HuH-7 (cell line): Measurements from ENCODE around the gene SH3RF1.
A peak's percentile ranks its signal among the peaks of the same experiment; 100 is the strongest.

Source experiments
- DNase-seq: peaks from one replicate; pipeline ENCODE4 v3.0.0; 2011; ENCODE audit warnings: low spot score

The SH3RF1 gene

GRCh38 chr4:169275180-169275579 is 4.4 kb upstream of the SH3RF1 start:
- DNase-seq: no peak

DNA sequence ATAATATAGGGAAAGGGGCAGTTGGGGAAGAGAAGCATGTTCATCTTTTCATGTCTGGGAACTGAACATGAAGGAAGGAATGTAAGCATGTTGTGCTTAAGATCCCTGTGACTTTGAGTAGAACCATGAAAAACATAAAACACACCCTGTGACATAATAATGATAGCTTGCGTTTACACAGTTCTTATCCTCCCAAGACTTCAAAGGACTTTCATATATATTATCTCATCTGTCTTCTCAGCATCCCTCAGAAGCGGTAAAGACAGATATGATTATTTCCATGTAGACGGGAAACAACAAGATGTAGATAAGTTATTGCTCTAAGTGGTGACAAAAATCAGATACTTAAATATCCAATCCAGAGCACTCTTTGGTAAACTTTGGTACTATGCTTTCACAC is 3.3 kb upstream of the SH3RF1 start:
- no peak for DNase-seq

DNA sequence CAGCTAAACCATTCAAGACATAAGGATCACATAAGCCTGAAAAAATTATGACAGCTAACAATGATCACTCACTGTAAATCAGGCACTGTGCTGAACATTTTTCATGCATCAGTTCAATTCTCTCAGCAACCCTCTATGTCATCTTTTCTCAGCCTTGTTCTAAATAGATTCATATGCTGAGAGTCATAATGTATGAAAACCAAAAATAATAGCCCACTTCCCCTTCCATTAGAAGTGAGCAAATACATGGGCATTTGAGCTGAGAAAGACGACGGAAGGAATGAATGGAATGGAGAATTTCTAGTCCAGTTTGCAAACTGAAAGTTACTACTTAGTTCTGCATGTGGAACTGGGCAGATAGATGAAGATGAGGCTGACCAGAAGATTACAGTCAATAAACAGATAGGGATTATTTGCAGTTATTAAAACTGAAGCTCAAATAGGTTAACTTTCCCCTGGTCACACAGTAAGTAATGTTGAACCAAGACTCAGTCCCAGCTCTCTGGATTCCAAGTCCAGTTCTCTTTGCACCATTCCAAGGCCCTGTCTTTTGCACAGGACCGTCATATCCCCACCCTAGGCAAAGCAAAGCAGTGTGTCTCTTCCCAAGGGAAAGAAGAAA is 1.6 kb upstream of the SH3RF1 start:
- DNase-seq: no peak

GRCh38 chr4:169271692-169272007 is 894 bp upstream of the SH3RF1 start:
- DNase-seq: no peak

GRCh38 chr4:169269916-169270809 is 593 bp downstream of the SH3RF1 start:
- DNase-seq: peak; percentile 63

GRCh38 chr4:169268951-169269760 is 1.6 kb downstream of the SH3RF1 start:
- no peak for DNase-seq

DNA sequence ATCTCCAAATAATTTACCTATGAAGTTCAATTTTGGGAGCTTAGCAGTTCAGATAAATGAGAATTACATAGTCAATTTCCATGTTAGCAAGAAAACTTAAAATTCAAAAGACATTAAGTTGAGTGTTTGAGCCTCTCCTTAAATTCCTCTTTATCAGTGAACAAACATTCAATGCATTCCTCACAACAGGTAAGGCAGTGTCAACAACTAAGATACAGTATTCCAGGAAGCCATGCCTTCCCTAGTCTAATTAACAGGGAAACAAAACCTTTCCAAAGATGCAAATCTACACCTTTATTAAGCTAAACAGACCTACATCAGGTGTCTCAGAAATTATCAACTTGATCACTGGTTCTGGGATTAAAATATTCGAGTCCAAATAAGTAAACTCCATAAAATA is 3.7 kb downstream of the SH3RF1 start:
- no peak for DNase-seq

DNA sequence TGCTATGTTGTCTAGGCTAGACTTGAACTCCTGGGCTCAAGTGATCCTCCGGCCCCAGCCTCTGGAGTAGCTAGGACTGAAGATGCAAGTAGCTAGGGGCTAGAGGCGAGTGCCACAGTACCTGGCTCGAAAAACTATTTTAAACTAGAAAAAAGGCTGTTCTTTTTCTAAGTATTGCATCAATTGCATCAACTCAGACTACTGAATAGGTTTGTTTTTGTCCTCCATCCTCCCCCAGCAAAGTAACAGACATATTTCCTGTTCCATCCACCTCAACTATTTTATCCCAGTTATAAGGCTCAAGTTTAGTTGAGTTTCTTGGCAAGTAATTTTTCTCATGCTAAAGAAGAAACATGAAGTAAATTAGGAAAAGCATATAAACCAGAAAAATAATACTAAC is 4.1 kb downstream of the SH3RF1 start:
- DNase-seq: no peak

- no peak for DNase-seq
These were observed 4.7 kb downstream of the SH3RF1 start for GRCh38 chr4:169266081-169266480.

GRCh38 chr4:169263791-169264392 is 6.9 kb downstream of the SH3RF1 start:
- DNase-seq: no peak

- no peak for DNase-seq
These were observed 10.4 kb downstream of the SH3RF1 start for GRCh38 chr4:169260217-169260866.

DNA sequence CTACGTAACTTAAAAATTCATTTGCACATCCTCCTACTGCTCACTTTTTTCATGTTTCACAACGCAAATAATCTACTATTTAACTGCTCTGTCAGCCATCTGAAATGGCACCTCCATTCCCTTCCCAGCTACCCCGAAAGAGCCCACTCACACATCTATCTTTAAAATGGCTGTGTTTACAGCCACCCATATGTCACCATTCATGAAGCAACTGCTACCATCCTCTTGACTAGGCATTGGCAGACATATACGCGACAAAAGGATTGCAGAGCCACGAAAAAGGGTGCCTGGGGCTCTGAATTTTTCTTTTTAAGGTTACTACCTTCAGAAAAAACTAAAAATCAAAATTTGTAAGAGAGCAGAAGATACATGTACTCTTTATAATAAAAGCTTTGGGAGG is 11.5 kb downstream of the SH3RF1 start:
- DNase-seq: no peak

GRCh38 chr4:169258141-169258540 is 12.6 kb downstream of the SH3RF1 start:
- DNase-seq: no peak

GRCh38 chr4:169256856-169257761 is 13.6 kb downstream of the SH3RF1 start:
- no peak for DNase-seq

DNA sequence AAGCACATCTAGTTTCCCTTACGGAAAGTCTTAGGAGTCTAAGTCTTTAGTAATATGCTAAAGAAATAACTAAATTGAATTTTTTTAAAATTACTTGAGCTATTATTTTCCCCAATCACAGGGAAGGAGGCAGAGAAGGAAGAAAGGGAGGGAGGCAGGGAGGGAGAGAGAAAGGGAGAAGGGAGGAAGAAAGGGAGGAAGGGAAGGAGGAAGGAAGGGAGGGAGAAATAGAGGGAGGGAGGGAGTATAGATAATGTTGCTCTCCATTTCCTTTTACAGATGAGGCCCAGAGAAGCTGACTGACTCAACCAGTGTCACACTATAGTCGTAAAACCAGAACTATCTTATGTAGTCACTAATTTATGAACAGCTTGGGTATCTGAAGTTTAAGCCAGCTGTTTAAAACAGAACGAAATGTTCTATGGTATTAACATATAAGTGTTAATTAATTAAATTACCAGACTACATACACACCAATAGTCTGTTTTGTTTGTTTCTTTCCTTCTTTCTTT is 14.6 kb downstream of the SH3RF1 start:
- DNase-seq: no peak

DNA sequence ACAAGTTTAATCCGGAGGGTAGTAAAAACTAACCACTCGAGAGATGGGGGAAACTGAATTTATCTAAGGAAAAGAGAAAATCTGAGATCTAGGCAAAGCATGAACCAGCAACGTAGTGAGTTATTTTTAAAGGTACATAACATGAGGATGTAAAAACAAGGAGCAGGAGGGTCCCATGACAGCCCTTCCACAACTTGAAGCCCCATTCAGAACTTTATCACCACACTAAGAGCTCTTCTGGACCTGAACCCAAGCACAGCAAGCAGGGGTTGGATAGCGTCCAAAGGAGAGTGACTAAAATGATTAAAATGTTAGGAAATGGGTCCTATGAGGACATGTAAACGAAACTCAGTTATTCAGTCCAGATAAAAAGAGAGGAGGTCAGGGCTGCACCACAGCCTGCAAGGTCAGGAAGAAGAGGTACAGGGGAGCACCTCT is 16.2 kb downstream of the SH3RF1 start:
- no peak for DNase-seq

DNA sequence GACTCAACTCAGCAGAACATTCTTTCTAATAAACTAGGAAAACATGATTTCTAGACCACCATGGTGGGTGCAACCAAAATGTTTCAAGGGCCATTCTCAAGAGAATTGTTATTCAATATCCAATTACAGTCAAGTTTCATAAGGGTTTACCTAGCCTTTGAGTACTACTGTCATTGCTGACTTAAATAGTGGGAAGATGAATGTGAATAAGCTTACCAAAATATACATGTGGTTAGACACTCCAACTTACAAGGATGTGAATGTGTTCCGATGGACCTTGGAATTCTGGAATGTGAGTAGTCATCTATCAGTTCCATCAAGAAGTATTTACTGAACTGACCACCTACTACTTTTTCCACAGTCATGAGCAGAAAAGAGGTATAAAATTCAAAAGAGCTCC is 16.9 kb downstream of the SH3RF1 start:
- no peak for DNase-seq

- no peak for DNase-seq
These were observed 17.6 kb downstream of the SH3RF1 start for GRCh38 chr4:169253113-169253671.

DNA sequence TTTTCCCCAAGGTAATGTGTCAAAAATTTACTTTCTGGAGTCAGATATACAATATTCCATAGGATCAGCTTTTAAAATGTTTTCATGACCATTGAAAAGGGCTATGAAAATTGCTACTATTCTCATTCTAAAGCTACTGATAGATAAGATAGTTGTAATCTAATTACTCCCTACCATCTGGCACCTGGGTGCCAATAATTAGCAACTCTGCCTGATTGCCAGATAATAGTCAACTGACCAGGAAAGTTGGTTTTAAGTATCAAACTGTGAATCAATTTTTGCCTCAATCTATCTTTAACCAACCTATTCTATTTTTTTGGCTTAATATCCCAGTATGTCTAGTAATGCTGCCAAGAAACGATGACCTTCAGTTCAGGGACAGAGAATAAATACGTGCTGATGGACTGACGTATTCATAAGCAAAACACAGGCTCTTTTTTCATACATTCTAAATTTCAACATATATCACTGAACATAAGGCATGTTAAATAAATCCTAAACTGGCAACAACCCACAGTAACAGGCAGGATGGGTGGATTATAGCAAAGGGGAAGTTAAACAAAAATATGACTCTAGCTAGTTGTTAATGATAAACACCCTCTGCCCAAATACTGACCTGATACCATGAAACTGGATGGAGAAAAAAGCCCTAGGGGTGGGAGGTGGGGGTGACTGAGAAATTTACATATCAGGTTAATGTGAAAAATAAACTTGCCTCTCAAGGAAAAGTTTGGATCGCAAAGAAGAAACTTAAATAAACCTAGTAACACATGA is 18.2 kb downstream of the SH3RF1 start:
- no peak for DNase-seq
